Parathyroid adenoma (tissue), 2 donors: ENCODE data around the gene TEKTIP1.

ENCODE experiments used
- H2AFZ ChIP-seq: fragments of 300-600 bp; sonication (generic); one replicate; pipeline ENCODE4 v1.7.0; 2017; ENCODE audit warnings: antibody characterized with exemption, mild to moderate bottlenecking
- H3K27ac ChIP-seq: fragments of 300-600 bp; sonication (generic); one replicate; pipeline ENCODE4 v1.7.0; 2017
- H3K27me3 ChIP-seq: fragments of 300-600 bp; sonication (generic); one replicate; pipeline ENCODE4 v1.7.0; 2017; ENCODE audit warnings: low read length; ENCODE audit not compliant: control insufficient read depth, insufficient read depth
- H3K36me3 ChIP-seq: fragments of 300-600 bp; sonication (generic); one replicate; pipeline ENCODE4 v1.7.0; 2017; ENCODE audit warnings: low read length; ENCODE audit not compliant: control insufficient read depth, insufficient read depth
- H3K4me1 ChIP-seq: fragments of 300-600 bp; sonication (generic); one replicate; pipeline ENCODE4 v1.7.0; 2017; ENCODE audit warnings: control low read depth
- H3K4me2 ChIP-seq: fragments of 300-600 bp; sonication (generic); one replicate; pipeline ENCODE4 v1.7.0; 2017; ENCODE audit warnings: low read length
- H3K4me3 ChIP-seq: fragments of 300-600 bp; sonication (generic); one replicate; pipeline ENCODE4 v1.7.0; 2017; ENCODE audit warnings: low read depth, low read length
- H3K79me2 ChIP-seq: fragments of 300-600 bp; sonication (generic); one replicate; pipeline ENCODE4 v1.7.0; 2017; ENCODE audit warnings: control low read depth
- H3K9ac ChIP-seq: fragments of 300-600 bp; sonication (generic); one replicate; pipeline ENCODE4 v1.7.0; 2017; ENCODE audit warnings: mild to moderate bottlenecking
- H3K9me3 ChIP-seq: fragments of 300-600 bp; sonication (generic); one replicate; pipeline ENCODE4 v1.7.0; 2017; ENCODE audit warnings: low read length; ENCODE audit not compliant: control insufficient read depth
- TF ChIP-seq, protein P1 (sequence below): fragments of 300-600 bp; sonication (generic); IDR thresholded peaks from one replicate; pipeline ENCODE4 v1.7.0; 2017; ENCODE audit warnings: antibody characterized with exemption, mild to moderate bottlenecking
- donor health status: primary hyperparathyroidism.

The TEKTIP1 gene

DNA sequence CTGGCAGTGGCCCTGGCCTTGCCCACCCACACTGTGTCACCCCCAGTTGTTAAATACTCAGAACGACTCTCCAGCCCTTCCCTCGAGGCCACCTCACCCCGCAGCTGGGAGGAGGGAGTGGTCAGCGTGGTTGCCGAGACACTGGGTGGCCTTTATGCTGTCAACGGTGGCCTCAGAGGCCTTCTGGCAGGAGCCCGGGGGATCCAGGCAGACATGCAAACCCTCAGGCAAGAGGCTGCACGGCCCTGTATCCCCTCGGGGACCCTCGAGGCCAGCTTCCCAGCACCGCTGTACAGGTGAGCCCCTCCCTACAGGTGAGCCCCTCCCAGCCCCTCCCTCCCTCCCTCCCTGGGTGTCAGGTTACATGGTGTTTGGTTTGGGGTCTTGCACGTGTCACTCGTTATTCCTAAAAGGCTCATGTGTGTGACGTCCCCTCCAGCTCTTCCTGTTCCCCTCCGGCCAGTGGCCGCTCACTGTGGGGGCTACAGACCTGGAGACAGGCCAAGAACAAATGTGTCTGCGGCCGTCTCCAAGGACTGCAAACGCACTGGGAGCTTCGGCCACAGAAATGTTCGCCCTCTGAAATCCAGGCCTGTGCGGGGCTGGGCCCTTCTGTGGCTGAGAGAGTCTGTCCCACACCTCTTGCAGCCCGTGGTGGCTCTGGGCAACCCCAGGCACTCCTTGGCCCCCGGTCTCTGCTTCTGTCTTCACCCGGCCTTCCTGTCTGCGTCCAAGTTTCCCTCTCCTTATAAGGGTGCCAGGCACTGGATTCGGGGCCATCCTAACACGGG lies at the start of gene TEKTIP1:
Gene TEKTIP1, plus strand, starts transcription at position 210 of the 791 bp plus-strand sequence. Its CDS starts 4 bp downstream, at position 214.
- no peak within 1 kb of the TSS for H2AFZ ChIP-seq
- TF ChIP-seq, protein P1, sequence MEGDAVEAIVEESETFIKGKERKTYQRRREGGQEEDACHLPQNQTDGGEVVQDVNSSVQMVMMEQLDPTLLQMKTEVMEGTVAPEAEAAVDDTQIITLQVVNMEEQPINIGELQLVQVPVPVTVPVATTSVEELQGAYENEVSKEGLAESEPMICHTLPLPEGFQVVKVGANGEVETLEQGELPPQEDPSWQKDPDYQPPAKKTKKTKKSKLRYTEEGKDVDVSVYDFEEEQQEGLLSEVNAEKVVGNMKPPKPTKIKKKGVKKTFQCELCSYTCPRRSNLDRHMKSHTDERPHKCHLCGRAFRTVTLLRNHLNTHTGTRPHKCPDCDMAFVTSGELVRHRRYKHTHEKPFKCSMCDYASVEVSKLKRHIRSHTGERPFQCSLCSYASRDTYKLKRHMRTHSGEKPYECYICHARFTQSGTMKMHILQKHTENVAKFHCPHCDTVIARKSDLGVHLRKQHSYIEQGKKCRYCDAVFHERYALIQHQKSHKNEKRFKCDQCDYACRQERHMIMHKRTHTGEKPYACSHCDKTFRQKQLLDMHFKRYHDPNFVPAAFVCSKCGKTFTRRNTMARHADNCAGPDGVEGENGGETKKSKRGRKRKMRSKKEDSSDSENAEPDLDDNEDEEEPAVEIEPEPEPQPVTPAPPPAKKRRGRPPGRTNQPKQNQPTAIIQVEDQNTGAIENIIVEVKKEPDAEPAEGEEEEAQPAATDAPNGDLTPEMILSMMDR, result no peak
- H3K4me3 ChIP-seq, result no peak within 1 kb of the TSS
- no peak within 1 kb of the TSS for H3K9ac ChIP-seq
- no peak within 1 kb of the TSS for H3K4me2 ChIP-seq
- H3K9me3 ChIP-seq, result no peaks in the 10 kb centered on the region
- no peaks in the 10 kb centered on the region for H3K79me2 ChIP-seq
- H3K27ac ChIP-seq, result no peak within 1 kb of the TSS
- no peaks in the 10 kb centered on the region for H3K27me3 ChIP-seq
- H3K4me1 ChIP-seq, result no peaks in the 10 kb centered on the region
- H3K36me3 ChIP-seq, result no peaks in the 10 kb centered on the region

DNA sequence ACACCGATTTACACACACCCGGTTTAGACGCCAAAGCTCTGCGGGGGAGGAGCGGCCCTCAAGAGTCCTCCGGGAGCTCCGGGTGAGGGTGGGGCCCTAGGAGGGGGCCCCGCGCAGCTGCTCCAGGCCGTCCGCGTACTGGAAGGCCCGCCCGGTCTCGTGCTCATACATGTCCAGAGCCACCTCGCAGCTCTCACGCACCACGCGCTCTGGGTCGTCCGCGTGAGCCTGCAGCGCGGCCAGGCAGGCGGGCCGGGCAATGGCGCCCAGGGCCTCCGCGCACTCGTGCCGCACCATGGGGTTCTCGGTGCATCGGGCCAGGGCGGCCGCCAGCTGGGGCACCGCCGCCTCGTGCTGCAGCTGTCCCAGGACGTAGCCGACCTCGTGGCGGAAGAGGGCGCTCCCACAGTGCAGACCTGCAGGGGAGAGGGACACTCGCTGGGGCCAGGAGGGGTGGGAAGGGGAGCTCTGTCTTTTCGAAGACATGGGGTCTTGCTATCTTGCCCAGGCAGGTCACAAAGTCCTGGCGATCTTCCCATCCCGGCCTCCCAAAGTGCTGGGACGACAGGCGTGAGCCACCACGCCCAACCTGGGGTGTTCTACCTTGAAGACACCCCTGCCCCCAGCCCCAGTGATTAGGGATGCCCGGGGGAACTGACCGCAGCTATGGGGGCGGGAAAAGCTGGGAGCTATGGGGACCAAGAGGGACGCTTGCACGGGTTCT lies 47.4 kb upstream of the TEKTIP1 start:
- no peak overlapping the region for H3K4me3 ChIP-seq
- H3K27me3 ChIP-seq, result no peaks in the 10 kb centered on the region
- no peak overlapping the region for H3K27ac ChIP-seq
- no peaks in the 10 kb centered on the region for H3K4me1 ChIP-seq
- TF ChIP-seq, protein P1, result no peak
- H2AFZ ChIP-seq, result no peak overlapping the region
- H3K9me3 ChIP-seq, result no peaks in the 10 kb centered on the region
- H3K79me2 ChIP-seq, result no peaks in the 10 kb centered on the region
- no peaks in the 10 kb centered on the region for H3K36me3 ChIP-seq
- H3K9ac ChIP-seq, result no peak overlapping the region
- no peak overlapping the region for H3K4me2 ChIP-seq

DNA sequence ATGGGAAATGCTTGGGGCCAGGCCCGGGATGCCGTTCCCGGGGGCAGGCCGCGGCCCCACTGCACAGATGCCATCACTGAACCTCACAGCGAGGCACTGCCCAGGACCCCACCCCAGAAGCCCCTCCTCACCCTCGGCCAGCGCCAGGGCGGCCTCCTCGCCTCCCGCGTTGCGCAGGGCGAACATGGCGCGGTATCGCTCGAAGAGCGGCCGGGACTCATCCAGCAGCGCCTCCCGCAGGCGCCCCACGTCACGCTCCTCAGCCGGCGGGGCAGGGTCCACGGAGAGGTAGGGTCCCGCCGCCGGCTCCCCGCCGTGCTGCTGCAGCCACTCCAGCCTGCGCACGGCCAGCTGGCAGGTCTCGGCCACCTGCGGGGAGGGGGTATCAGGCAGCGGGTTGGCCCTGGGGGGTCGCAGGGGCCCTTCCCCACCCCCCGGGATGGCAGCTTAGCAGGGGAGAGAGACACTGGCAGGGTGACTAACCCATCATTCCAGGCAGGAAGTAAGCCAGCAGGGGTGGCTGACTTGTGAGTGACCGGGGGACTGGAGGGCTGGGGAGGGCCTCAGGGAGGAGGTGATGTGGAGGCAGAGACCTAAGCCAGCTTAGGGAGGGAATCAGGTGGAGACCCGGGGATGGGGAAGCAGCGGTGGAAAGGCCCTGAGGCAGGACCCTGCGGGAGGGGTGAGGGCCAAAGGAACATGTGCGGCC lies 46.7 kb upstream of the TEKTIP1 start:
- TF ChIP-seq, protein P1, result no peak

DNA sequence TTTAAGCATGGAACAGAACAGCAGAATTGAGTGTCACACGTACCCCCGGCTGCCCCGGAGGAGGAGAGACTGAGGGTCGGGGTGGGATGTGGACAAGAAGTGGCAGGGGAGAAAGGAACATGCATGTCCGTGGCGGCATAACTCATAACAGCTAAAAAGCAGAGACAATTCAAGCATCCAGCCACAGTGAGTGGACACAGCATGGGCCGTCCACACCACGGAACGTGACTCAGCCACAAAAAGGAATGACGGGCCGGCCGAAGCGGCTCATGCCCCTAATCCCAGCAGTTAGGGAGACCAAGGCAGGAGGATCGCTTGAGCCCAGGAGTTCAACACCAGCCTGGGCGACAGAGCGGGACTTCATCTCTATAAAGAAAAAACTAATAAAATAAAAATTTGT lies 46.1 kb upstream of the TEKTIP1 start:
- Histone ChIP-seq H2AFZ (no peak overlapping the region), H3K27ac (no peak overlapping the region), H3K4me2 (no peak overlapping the region), H3K79me2 (no peaks in the 10 kb centered on the region), H3K4me1 (no peaks in the 10 kb centered on the region), H3K9ac (no peak overlapping the region), H3K27me3 (no peaks in the 10 kb centered on the region), H3K4me3 (no peak overlapping the region), H3K9me3 (no peaks in the 10 kb centered on the region), H3K36me3 (no peaks in the 10 kb centered on the region)
- TF ChIP-seq, protein P1, result no peak

More for the DNA sequence above, 46.7 kb upstream of the TEKTIP1 start:
- Histone ChIP-seq H2AFZ (no peak overlapping the region), H3K4me3 (no peak overlapping the region), H3K36me3 (no peaks in the 10 kb centered on the region), H3K9ac (no peak overlapping the region), H3K4me2 (no peak overlapping the region), H3K79me2 (no peaks in the 10 kb centered on the region), H3K4me1 (no peaks in the 10 kb centered on the region), H3K27me3 (no peaks in the 10 kb centered on the region), H3K27ac (no peak overlapping the region), H3K9me3 (no peaks in the 10 kb centered on the region)
